ENCODE data around the gene USP44. TPM values are rescaled to one million over a fixed set of nuclear protein-coding genes. Genes with fewer than 3 reads are reported as not detected.
"Not testable (repeated sequence)": the region's sequence is repeated elsewhere in the genome, so short reads cannot be mapped to it uniquely, and the experiment has no call there.

Gene USP44
- 0.31 TPM for total RNA-seq

DNA sequence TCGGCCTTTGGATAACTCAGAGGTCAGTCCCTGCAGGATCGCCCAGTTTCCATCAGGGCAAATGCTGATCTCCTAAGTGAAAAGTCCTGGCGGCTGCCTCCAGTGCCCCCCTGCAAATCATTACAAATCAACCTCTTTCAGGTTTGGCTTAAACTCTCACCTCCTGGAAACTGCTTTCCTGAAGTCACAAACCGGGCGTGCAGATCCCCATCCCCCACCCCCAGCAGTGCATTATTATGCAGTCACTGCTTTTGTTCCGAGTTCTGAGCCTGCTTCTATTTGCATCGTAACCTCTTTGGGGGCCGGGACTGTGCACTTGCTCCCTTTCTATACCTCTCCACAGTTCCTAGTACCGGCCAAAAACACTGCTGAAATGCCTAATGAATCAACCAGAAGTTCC lies at the start of gene USP44:
TSS of gene USP44 (minus strand) at position 172 of the 400 bp plus-strand sequence. CDS start 17,220 bp downstream, outside the sequence.
- no peak for DNase-seq

DNA sequence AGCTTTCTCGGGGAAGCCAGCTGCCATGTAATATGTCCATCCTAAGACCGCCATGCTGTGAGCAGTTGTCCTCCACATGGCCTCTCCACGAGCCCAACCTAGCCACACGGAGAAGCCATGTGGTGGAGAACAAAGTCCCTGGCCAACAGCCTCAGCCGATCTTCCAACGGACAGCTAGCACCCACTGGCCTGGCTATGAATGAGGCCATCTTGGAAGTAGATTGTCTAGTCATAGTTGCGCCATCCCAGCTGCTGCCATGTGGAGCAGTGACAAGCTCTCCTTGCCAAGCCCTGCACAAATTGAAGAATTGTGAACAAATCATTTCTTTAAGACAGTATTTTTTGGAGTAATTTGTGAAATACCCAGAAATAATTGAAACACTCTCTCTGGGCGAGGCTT lies 49.3 kb upstream of the USP44 start:
- DNase-seq: no peak

- DNase-seq: no peak
Observed at GRCh38 chr12:95599880-95600279, 48.6 kb upstream of the USP44 start.

DNA sequence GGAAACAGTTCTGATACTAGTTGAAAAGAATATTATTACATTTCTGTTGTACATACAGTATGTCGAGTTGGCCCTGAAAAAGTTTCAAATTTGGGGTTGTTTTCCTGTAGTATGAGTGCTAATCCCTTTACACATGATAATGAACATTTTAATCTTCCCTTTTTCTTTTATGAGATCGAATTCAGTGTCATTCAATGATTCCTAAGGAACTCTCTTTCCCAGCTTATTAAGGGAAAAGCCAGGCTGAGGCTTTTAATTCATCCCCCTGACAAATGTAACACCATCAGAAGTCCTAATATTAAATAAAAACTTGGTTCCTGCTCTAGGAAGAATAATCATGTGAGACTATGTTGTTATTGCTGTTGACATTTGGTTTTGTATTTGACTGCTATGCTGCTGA lies 42.9 kb upstream of the USP44 start:
- no peak for DNase-seq

GRCh38 chr12:95593266-95593871 lies 42.1 kb upstream of the USP44 start:
- peak; percentile 97 for DNase-seq

DNA sequence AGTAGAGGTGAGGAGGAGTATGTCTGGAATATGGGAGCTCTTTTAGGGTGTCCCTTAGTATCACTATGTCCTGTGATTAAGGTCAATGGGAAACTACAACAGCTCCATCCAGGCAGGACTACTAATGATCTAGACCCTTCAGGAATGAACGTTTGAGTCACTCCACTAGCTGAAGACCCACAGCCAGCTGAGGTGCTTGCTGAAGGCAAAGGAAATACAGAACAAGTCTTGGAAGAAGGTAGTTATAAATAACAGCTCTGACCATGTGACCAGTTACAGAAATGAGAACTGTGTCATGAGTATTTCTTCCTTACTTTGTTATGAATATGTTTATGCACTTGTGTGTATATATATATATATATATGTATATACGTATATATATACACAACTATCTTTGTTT lies 40.5 kb upstream of the USP44 start:
- no peak for DNase-seq

DNA sequence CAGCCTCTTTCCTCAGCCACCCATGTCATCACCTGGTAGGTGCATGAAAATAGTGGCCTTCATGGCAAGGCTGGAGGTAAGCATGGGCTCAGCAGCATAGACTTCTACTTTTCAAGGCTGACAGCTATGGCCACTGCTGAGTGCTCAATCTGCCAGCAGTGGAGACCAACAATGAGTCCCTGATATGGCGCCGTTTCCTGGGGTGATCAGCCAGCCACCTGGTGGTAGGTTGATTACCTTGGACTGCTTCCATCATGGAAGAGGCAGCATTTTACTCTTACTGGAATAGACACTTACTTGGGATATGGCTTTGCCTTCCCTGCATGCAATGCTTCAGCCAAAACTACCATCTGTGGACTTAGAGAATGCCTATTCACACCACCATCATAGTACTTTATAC lies 39.5 kb upstream of the USP44 start:
- DNase-seq: no peak

DNA sequence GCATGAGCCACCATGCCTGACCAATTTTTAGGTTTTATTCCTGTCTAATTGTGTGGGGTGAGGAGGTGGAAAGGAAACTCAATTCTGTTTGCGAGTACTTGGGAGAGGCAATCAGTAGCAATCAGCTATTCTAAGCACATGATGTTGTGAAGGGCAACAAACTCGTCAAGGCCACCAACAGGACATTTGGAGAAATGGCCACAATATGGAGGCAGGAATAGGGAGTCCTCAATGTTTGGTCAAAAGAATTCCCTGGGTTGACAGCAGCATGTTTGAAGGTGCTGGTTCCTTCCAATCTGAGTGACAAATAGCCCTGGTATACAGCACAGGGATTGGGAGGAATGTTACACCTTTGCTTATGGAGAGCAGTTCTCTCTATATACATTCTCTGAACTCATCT lies 32.7 kb upstream of the USP44 start:
- no peak for DNase-seq

DNA sequence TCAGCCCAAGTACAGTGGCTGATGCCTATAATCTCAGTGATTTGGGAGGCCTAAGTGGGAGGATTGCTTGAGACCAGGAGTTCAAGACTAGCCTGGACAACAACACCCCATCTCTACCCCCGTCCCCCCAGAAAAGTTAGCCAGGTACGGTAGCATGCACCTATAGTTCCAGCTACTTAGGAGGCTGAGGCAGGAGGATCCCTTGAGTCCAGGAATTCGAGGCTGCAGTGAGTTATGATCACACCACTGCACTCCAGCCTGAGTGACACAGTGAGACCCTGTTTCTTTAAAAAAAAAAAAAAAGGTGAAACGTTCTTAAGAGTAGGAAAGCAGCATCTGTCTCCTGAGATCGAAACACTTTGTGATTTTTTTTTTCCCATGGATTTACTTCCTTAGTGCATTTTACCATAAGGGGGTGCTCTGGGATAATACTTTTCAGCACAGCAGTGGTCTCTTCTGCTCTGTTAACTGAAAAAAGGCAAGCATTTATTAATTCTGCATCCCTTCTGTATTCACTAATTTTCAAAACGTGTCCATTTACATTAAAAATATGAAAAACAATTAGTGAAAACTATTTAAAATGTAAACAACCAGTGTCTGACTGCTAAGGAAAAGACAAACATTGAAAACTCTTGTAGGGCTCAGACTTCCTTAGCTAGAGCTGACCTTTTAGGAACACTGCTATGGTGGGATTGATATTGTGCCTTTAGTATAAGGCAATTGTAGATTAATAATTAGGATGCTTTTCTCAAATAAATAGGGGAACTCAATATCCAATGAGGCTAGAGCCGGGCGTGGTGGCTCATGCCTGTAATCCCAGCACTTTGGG lies 31.2 kb upstream of the USP44 start:
- peak; percentile 78 for DNase-seq

DNA sequence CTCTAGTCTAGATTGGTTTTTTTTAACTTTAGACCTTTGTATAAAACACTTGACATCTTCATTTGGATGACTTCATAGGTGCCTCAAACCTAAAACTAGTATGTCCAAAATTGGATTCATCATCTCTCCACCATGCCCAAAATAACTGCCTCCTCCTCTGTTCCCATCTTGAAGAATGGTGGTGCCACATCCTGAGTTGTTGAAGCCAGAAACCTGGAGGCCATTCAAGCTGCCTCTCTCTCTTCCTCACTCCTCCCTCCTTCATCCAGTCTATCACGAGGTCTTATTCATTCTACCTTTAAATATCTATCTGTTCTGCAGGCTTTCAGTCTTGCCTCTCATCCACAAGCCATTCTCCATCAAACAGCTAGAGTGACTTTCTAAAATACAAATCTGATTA lies 26.5 kb upstream of the USP44 start:
- no peak for DNase-seq

DNA sequence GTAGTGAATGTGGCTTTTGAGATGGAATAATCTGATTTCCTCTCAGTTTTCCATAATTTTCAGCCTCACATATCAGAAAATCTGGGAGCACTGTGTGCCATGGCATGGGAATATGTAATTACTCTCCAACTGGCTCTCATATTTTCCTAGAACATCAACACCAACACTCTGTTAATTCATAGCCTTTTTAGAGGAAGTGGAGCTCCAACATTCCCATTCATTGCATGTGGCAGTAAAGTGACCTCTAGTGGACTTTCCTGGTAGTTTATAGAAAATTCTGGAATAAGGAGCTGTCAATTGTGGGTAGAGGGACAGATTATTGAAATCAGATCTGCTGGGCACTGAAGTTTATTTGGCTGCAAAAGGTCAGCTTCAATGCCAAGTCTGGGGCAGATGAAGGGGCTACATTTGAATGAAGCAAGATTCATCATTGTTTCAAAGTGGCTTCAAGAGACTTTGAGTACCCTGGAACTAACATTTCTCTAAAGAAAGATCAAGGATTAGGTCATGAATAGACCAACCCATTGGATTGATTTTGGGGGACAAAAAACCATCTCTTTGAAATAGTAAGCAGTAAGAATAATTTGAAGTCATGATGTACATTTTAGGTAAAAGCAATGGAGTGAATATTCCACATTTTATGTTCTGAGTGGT lies 23.6 kb upstream of the USP44 start:
- peak; percentile 53 for DNase-seq

- DNase-seq: no peak
Observed at GRCh38 chr12:95573951-95574576, 22.8 kb upstream of the USP44 start.

- DNase-seq: no peak
Observed at GRCh38 chr12:95571369-95571768, 20.1 kb upstream of the USP44 start.

DNA sequence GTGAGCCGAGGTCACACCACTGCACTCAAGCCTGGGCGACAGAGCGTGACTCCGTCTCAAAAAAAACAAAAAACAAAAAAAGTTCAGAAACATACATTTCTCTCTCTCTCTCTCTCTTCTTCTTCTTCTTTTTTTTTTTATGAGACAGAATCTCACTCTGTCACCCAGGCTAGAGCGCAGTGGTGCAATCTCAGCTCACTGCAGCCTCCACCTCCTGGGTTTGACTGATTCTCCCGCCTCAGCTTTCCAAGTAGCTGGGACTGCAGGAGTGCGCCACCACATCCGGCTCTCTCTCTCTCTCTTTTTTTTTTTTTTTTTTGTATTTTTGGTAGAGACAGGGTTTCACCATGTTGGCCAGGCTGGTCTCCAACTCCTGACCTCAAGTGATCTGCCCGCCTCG lies 16.8 kb upstream of the USP44 start:
- DNase-seq: not testable (repeated sequence)

DNA sequence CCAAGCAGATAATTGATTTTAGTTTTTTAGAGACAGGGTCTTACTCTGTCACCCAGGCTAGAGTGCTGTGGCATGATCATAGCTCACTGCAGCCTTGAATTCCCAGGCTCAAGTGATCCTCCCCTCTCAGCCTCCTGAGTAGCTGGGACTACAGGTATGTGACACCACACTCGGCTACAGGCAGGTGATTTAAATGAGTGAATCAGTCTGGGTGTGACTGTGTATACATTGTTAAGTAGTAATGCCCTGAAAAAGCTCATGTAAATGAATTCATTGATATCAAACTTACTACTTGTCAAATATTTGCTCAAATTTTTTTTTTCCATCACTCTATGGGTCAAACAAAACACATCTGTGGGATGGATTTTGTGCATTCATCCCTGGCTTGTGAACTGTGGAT lies 6.3 kb upstream of the USP44 start:
- no peak for DNase-seq

GRCh38 chr12:95554532-95555071 lies 3.3 kb upstream of the USP44 start:
- DNase-seq: no peak

DNA sequence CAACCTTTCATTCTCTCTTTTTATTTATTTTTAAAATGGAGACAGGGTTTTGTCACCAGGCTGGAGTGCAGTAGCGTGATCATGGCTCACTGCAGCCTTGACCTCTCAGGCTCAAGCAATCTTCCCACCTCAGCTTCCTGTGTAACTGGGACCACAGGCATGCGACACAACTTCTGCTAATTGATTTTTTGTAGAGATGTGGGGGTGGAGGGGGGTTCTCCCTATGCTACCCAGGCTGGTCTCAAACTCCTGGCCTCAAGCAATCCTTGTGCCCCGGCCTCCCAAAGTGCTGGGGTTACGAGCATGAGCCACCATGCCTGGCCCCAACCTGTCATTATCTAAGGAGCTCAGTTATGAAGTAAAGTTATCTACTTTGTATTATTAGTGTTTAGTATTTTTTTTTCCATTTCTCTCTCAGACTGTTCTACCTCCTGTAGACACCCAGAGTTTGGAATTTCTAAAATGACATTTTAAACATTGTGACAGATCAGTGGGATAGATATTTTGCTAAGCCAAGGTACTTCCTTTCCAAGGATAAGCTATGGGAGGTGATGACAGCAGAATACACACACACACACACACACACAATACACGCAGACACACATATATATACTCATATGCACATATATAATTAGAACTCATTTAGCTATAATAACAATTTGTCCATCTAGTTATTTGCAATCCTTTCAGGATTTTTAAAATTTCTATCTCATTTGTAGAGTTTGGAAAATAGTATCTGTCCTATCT lies 2.1 kb upstream of the USP44 start:
- DNase-seq: no peak

- no peak for DNase-seq
Observed at GRCh38 chr12:95551913-95552516, 739 bp upstream of the USP44 start.

DNA sequence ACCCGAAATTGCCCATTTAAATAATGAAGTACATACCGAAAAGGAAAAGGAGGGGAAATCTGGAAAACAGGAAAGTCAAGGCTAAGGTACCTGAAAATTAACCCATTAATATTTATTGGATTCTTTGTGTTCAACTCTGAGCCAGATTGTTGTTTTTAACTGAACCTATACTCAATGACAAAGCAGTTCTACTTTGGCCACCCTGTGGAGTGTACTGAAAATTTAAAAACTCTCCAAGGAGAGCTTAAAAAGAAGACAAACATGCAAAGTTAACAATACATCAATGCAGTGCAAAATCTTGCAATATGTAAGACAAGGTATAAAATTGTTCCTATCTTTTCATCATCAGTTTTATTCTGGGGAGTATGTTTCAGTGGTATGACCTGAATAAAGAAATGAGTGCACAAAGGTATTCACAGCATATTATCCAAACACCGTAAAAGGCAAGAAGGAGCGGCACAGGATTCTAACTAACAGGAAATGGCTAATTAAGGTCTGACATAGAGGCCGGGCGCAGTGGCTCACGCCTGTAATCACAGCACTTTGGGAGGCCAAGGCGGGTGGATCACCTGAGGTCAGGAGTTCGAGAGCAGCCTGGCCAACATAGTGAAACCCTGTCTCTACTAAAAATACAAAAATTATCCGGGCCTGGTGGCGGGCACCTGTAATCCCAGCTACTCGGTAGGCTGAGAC lies 1.7 kb downstream of the USP44 start:
- no peak for DNase-seq

DNA sequence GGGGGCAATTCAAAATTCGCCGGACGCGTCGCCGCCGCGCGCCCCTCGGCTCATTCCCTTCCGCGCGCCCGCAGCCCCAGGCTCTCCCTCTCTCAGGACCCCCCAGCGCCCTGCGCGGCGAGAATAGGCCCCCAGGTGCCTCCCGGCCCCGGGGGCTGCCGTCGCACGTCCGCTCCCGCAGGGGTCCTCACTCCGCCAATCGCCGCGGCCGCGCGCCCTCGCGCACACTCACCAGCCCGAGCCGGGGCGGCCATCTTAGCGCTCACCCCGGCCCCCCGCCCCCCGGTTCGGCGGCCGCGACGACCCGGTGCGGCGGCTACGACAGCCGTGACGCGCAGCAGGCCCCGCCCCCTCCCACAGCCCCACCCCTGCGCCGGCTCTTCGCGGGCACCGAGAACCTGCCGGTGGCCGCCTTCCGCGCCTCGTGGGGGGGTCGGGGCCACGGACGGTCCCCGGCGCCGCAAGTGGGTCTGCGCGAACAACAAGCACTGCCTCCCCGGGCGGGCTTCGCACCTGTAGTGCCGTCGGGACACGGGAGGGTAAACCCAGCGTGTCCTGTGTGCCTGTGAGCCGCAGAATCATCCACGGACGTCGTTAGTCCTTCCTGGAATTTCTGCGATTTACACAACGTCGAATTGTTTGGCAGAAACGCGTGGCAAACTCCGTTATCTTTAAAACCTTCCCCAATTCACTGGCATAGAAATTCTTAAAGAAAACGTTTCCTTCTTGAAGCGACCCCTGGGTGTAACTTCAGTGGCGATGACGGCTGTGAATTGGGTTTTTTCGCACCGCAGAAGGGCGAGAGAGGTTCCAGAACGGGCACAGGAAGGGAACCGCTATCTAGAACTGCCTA lies 2.5 kb downstream of the USP44 start:
- DNase-seq: peak; percentile 54

Data from tongue (tissue), 2 donors.